ENCODE measurements around the gene CLNK.

CLNK gene

DNA sequence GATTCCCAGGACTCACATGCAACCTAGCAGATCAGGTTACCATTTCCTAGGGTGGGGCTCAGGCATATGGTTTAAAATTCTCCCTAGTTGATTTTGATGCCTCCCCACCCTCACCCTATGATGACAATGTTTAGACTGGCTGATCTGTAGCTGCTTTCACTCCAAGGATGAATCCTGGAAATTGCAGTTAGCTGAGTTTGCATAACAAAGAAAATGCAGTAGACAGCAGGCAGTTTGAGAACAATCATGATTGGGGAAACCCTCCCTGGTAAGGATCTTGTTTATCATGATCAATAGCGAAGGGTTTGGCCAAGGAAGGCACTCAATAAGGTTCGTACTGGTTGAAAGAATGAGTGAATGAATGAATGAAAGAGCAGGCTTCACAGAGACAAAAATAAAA lies 229.4 kb downstream of the CLNK start:
- peaks cover 0 to 3% of the 10 kb centered on the region in 2 donors for H3K27me3 Mint-ChIP-seq
- peaks cover 11 to 14% of the 10 kb centered on the region in 2 donors for H3K4me1 Mint-ChIP-seq (ENCODE audit: low read depth in 2 of 2)
- no peak overlapping the region for H3K4me3 Mint-ChIP-seq
- ATAC-seq (replicated peaks) = no peak
- H3K9me3 Mint-ChIP-seq = peaks cover 0 to 4% of the 10 kb centered on the region in 2 donors
- H3K27ac Mint-ChIP-seq = no peak overlapping the region
- DNase-seq = no peak
- H3K36me3 Mint-ChIP-seq (ENCODE audit: insufficient read depth) = peaks cover 6% of the 10 kb centered on the region

DNA sequence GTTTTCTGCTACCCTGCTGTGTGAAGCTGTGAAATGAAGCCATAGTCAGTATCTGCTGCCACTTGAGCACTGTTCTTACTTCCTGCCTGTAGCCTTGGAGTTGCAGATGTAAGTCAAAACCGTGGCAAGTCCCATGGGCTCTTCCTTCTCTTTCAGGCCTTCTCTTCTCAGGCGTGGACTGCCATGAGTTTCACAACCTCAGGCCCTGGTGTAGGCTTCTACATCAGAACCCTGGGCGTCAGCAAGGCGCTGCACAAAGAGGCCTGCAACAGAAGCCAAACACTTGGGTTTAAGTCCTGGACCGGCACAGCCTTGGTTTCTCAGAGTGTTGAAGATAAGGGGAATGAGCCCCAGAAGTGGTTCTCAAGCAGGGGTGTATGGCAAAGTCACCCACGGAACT lies 229.8 kb downstream of the CLNK start:
- DNase-seq (no peak), ATAC-seq (replicated peaks) (no peak)
- peaks cover 2 to 4% of the 10 kb centered on the region in 2 donors for H3K9me3 Mint-ChIP-seq
- H3K27ac Mint-ChIP-seq = no peak overlapping the region
- peaks cover 6% of the 10 kb centered on the region for H3K36me3 Mint-ChIP-seq (ENCODE audit: insufficient read depth)
- H3K4me3 Mint-ChIP-seq = no peak overlapping the region
- H3K27me3 Mint-ChIP-seq = no peaks in the 10 kb centered on the region
- H3K4me1 Mint-ChIP-seq (ENCODE audit: low read depth in 2 of 2) = peaks cover 11 to 14% of the 10 kb centered on the region in 2 donors

DNA sequence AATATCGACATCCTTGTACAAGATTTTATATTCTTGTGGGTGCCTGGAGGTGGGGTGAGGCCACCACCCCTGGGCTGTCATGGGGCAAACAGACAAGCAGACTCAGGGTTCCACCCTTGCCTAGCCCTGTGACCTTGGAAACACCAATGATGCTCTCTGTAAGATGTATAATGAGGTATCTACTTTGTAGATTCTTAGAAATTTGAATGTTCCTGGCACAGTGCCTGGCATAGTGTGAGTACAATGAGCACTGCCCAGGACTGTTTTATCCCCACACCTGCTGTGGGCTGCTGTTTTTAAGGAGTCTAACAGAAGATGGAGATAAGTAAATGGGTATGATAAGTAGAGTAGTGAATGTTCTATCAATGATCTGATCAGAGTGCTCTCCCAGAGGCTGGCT lies 230.4 kb downstream of the CLNK start:
- no peak overlapping the region for H3K27ac Mint-ChIP-seq
- no peaks in the 10 kb centered on the region for H3K27me3 Mint-ChIP-seq
- no peak for DNase-seq
- no peak overlapping the region for H3K4me3 Mint-ChIP-seq
- H3K4me1 Mint-ChIP-seq (ENCODE audit: low read depth in 2 of 2) = peaks cover 14 to 15% of the 10 kb centered on the region in 2 donors
- H3K36me3 Mint-ChIP-seq (ENCODE audit: insufficient read depth) = peaks cover 6% of the 10 kb centered on the region
- no peak for ATAC-seq (replicated peaks)
- peaks cover 3 to 7% of the 10 kb centered on the region in 2 donors for H3K9me3 Mint-ChIP-seq

DNA sequence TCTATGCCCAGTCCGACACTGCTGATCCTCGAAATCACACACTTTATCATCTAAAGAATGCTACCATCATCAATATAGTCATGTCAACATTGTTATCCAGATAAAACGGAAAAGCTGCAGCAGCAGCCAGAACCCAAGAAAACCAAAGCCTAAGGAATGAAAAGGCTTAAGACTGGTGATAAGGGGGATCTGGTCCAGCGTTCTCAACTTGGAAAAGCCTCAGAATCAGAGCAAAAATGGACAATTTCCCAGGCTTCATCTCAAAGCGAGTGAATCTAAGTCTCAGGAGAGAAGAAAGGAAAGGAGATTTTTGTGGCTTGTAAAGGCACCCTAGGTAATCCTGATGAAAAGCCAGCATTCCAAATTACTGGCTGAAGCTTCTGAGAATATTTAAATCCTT lies 235.6 kb downstream of the CLNK start:
- peaks cover 8 to 16% of the 10 kb centered on the region in 2 donors for H3K9me3 Mint-ChIP-seq
- DNase-seq (no peak), ATAC-seq (replicated peaks) (no peak)
- peaks cover 4% of the 10 kb centered on the region for H3K36me3 Mint-ChIP-seq (ENCODE audit: insufficient read depth)
- H3K27ac Mint-ChIP-seq = no peak overlapping the region
- H3K4me3 Mint-ChIP-seq = no peak overlapping the region
- peaks cover 7 to 8% of the 10 kb centered on the region in 2 donors for H3K4me1 Mint-ChIP-seq (ENCODE audit: low read depth in 2 of 2)
- no peaks in the 10 kb centered on the region for H3K27me3 Mint-ChIP-seq

DNA sequence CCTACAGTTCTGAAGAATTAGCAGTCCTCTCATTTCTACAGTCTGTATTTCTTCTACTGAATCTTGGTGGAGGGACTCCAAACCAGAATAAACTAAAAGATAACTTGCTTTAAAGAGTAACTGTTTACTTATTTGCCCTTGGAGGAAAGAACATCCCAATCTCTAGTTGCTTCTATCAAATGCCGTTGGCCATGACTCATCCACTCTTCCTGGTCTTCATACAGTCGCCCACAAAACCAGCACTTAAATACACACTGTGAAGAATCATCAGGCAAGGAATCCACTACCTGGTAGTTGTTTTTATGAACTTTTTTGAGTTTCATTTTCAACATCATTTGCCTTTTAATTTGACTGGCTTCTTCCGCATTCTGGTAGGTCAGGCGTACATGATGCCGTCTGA lies 241.6 kb downstream of the CLNK start:
- H3K27ac Mint-ChIP-seq = no peak overlapping the region
- DNase-seq (no peak), ATAC-seq (replicated peaks) (no peak)
- H3K36me3 Mint-ChIP-seq (ENCODE audit: insufficient read depth) = peaks cover 4% of the 10 kb centered on the region
- H3K27me3 Mint-ChIP-seq = no peaks in the 10 kb centered on the region
- no peak overlapping the region for H3K4me3 Mint-ChIP-seq
- H3K9me3 Mint-ChIP-seq = peaks cover 14 to 16% of the 10 kb centered on the region in 2 donors
- peaks cover under 1 to 6% of the 10 kb centered on the region in 2 donors for H3K4me1 Mint-ChIP-seq (ENCODE audit: low read depth in 2 of 2)

DNA sequence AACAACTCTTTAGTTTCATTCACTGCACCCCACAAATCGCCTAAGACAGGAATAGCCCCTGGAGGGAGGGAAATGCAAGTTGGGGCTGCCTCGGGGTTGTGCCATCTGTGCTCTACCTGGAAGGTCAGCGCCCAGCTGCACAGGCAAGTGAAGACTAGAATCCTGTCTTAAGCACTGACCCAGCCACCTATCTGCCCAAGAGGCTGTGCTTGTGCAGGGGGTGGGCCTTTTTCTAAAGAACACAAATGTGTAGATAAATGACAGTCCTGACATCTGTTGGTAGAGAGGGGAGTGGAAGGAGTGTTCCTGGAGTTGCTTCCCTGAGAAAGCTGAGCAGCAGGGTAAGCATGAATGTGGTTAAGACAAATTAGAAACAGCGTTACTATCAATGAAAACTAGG lies 243.1 kb downstream of the CLNK start:
- H3K9me3 Mint-ChIP-seq = peaks cover 7 to 9% of the 10 kb centered on the region in 2 donors
- no peak for ATAC-seq (replicated peaks)
- no peak overlapping the region for H3K4me3 Mint-ChIP-seq
- DNase-seq = no peak
- no peaks in the 10 kb centered on the region for H3K4me1 Mint-ChIP-seq (ENCODE audit: low read depth in 2 of 2)
- no peaks in the 10 kb centered on the region for H3K27me3 Mint-ChIP-seq
- H3K27ac Mint-ChIP-seq = no peak overlapping the region
- peaks cover 4% of the 10 kb centered on the region for H3K36me3 Mint-ChIP-seq (ENCODE audit: insufficient read depth)

DNA sequence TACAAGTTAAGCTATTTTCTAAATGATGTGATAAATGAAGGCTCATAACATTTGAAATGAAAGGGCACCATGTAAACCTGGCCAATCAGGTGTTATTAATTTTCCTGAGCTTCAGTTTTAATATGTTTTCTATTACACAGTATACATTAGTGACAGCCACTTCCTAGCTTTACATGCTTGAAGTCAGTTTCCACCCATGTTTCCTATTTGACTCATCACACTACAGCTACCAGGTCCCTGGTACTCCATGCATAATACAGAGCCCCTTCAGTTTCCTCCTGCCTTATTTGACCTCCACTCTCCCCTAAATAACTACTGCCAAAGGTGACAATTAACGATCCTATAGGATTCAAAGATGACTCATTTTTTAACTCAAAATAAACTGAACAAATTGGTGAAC lies 245.6 kb downstream of the CLNK start:
- ATAC-seq (replicated peaks) = no peak
- H3K27ac Mint-ChIP-seq = no peak overlapping the region
- H3K27me3 Mint-ChIP-seq = no peaks in the 10 kb centered on the region
- H3K9me3 Mint-ChIP-seq = peaks cover 7 to 9% of the 10 kb centered on the region in 2 donors
- no peak overlapping the region for H3K4me3 Mint-ChIP-seq
- no peak for DNase-seq
- no peaks in the 10 kb centered on the region for H3K36me3 Mint-ChIP-seq (ENCODE audit: insufficient read depth)
- no peaks in the 10 kb centered on the region for H3K4me1 Mint-ChIP-seq (ENCODE audit: low read depth in 2 of 2)

DNA sequence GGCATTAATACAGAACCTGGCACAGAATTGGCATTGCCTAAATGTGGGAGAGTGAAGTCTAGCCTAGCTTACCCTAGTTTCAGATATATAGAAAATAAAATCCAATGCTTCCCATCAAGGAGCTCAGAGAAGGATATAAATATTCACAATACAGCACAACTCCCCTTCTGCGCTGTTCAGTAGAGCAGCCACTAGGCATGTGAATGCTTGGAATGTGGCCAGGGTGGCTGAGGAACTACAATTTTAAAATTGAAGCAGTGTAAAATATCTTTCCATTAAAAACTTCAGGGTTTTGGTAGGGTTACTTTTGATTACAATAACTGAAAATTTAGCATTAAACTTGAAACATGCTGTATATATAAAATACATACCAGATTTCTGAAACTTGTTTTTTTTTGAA lies 246.8 kb downstream of the CLNK start:
- no peak for ATAC-seq (replicated peaks)
- H3K4me3 Mint-ChIP-seq = no peak overlapping the region
- no peaks in the 10 kb centered on the region for H3K27me3 Mint-ChIP-seq
- peaks cover 7 to 9% of the 10 kb centered on the region in 2 donors for H3K9me3 Mint-ChIP-seq
- DNase-seq = no peak
- no peaks in the 10 kb centered on the region for H3K4me1 Mint-ChIP-seq (ENCODE audit: low read depth in 2 of 2)
- H3K36me3 Mint-ChIP-seq (ENCODE audit: insufficient read depth) = no peaks in the 10 kb centered on the region
- no peak overlapping the region for H3K27ac Mint-ChIP-seq
